Hepatocyte (in vitro differentiated cells): ENCODE measurements around the gene PDE4D. TPM values are rescaled to one million over a fixed set of nuclear protein-coding genes. Genes with fewer than 3 reads are reported as not detected.

Experiments used
- DNase-seq: peaks from one replicate; pipeline ENCODE4 v3.0.0-alpha.2; 2016; ENCODE audit warnings: low spot score
- H2AFZ ChIP-seq: fragments of 200-600 bp; sonication (generic); 2 replicates; pipeline ENCODE4 v1.6.0; 2016; ENCODE audit warnings: antibody characterized with exemption, mild to moderate bottlenecking
- H3K27ac ChIP-seq: fragments of 200-600 bp; sonication (generic); 2 replicates; pipeline ENCODE4 v1.5.1; 2016; ENCODE audit warnings: mild to moderate bottlenecking
- H3K27me3 ChIP-seq: fragments of 200-600 bp; sonication (generic); 2 replicates; pipeline ENCODE4 v1.6.1; 2016
- H3K36me3 ChIP-seq: fragments of 200-600 bp; sonication (generic); replicated peaks from 2 replicates; pipeline ENCODE4 v1.5.1; 2016; ENCODE audit warnings: low read depth; ENCODE audit not compliant: insufficient read depth
- H3K4me1 ChIP-seq: fragments of 200-600 bp; sonication (generic); 2 replicates; pipeline ENCODE4 v1.5.1; 2016; ENCODE audit warnings: mild to moderate bottlenecking, moderate library complexity; ENCODE audit not compliant: insufficient read depth
- H3K4me2 ChIP-seq: fragments of 200-600 bp; sonication (generic); 2 replicates; pipeline ENCODE4 v1.6.0; 2016
- H3K4me3 ChIP-seq: fragments of 200-600 bp; sonication (generic); 2 replicates; pipeline ENCODE4 v1.5.1; 2016; ENCODE audit warnings: mild to moderate bottlenecking
- H3K79me2 ChIP-seq: fragments of 200-600 bp; sonication (generic); 2 replicates; pipeline ENCODE4 v1.6.0; 2017; ENCODE audit warnings: mild to moderate bottlenecking
- H3K9me2 ChIP-seq: fragments of 200-600 bp; sonication (generic); replicated peaks from 2 replicates; pipeline ENCODE4 v1.6.0; 2017; ENCODE audit warnings: mild to moderate bottlenecking; ENCODE audit not compliant: insufficient read depth
- H3K9me3 ChIP-seq: fragments of 200-600 bp; sonication (generic); 2 replicates; pipeline ENCODE4 v1.5.1; 2016; ENCODE audit warnings: low read depth, mild to moderate bottlenecking
- H4K20me1 ChIP-seq: fragments of 200-600 bp; sonication (generic); 2 replicates; pipeline ENCODE4 v1.6.0; 2016; ENCODE audit warnings: mild to moderate bottlenecking; ENCODE audit not compliant: insufficient read depth, poor library complexity, severe bottlenecking
- CTCF ChIP-seq: fragments of 200-600 bp; sonication (generic); IDR thresholded peaks from 2 replicates; pipeline ENCODE4 v1.5.1; 2016; ENCODE audit warnings: antibody characterized with exemption, mild to moderate bottlenecking; ENCODE audit not compliant: poor library complexity
- EZH2 ChIP-seq: fragments of 200-600 bp; sonication (generic); IDR thresholded peaks from 2 replicates; pipeline ENCODE4 v1.6.1; 2016; ENCODE audit warnings: antibody characterized with exemption, mild to moderate bottlenecking, borderline replicate concordance
- EZH2phosphoT487 ChIP-seq: fragments of 200-600 bp; sonication (generic); IDR thresholded peaks from one replicate; pipeline ENCODE4 v1.6.1; 2018; ENCODE audit warnings: antibody characterized with exemption, mild to moderate bottlenecking, low read depth, moderate library complexity; ENCODE audit not compliant: unreplicated experiment, severe bottlenecking
- WGBS: methylation state at CpG from one replicate; pipeline ENCODE4 v1.1.6; 2016; ENCODE audit warnings: low lambda C conversion rate; ENCODE audit errors: missing lambda C conversion rate; 5-methylcytosine and 5-hydroxymethylcytosine counted together
- polyA plus RNA-seq: library from polyadenylated mRNA; unstranded; fragments of >200 nt; fragmentation: Nextera tagmentation; extraction: Ambion mirVana; gene quantifications from 2 replicates; pipeline ENCODE4 v1.2.1, GENCODE V29; 2016
- total RNA-seq: library from RNA; depleted of rRNA; stranded (reverse); fragments of >200 nt; gene quantifications from 2 replicates; pipeline ENCODE4 v1.2.3, GENCODE V29; 2014

PDE4D gene
- total and polyA plus RNA-seq, 2 experiments from 2014 or later = 14.5 to 45.2 TPM

GRCh38 chr5:59042201-59043055, 851.1 kb downstream of the PDE4D start:
- H3K9me2 ChIP-seq = no peaks in the 10 kb centered on the region
- H3K4me1 ChIP-seq = peaks cover 14% of the 10 kb centered on the region
- no peak overlapping the region for H3K4me2 ChIP-seq
- TF ChIP-seq EZH2 = no peak
- TF ChIP-seq EZH2phosphoT487 = no peak
- TF ChIP-seq CTCF = no peak
- no peak overlapping the region for H3K4me3 ChIP-seq
- H3K27ac ChIP-seq = peak overlapping the region; percentile 7
- H3K9me3 ChIP-seq = no peaks in the 10 kb centered on the region
- no peaks in the 10 kb centered on the region for H4K20me1 ChIP-seq
- peaks cover 12% of the 10 kb centered on the region for H3K79me2 ChIP-seq
- no peak overlapping the region for H2AFZ ChIP-seq
- no peak for DNase-seq
- H3K27me3 ChIP-seq = no peaks in the 10 kb centered on the region
- no peaks in the 10 kb centered on the region for H3K36me3 ChIP-seq
- 63% methylated on average over 7 of the region's 7 CpGs for WGBS

- Histone ChIP-seq H3K4me2 (peak overlapping the region; percentile 88), H3K36me3 (no peaks in the 10 kb centered on the region), H3K4me3 (no peak overlapping the region), H3K9me3 (no peaks in the 10 kb centered on the region), H4K20me1 (no peaks in the 10 kb centered on the region), H3K9me2 (no peaks in the 10 kb centered on the region), H3K4me1 (peaks cover 14% of the 10 kb centered on the region), H3K79me2 (peaks cover 19% of the 10 kb centered on the region), H3K27ac (no peak overlapping the region), H2AFZ (no peak overlapping the region), H3K27me3 (no peaks in the 10 kb centered on the region)
- WGBS = 78% methylated on average over 1 of the region's 1 CpG
- no peak for TF ChIP-seq EZH2
- DNase-seq = no peak
These were observed 852.2 kb downstream of the PDE4D start for GRCh38 chr5:59041355-59041754.

GRCh38 chr5:59040804-59041201, 852.7 kb downstream of the PDE4D start:
- Histone ChIP-seq H3K27me3 (no peaks in the 10 kb centered on the region), H3K9me3 (no peaks in the 10 kb centered on the region), H4K20me1 (no peaks in the 10 kb centered on the region), H3K36me3 (no peaks in the 10 kb centered on the region), H3K4me2 (peak overlapping the region; percentile 88), H3K4me1 (peaks cover 14% of the 10 kb centered on the region), H3K79me2 (peaks cover 21% of the 10 kb centered on the region), H2AFZ (no peak overlapping the region), H3K9me2 (no peaks in the 10 kb centered on the region), H3K27ac (peak overlapping the region; percentile 77), H3K4me3 (no peak overlapping the region)
- WGBS = 37% methylated on average over 2 of the region's 2 CpGs
- no peak for TF ChIP-seq EZH2
- no peak for TF ChIP-seq CTCF
- TF ChIP-seq EZH2phosphoT487 = no peak
- DNase-seq = no peak

- Histone ChIP-seq H3K4me2 (peak overlapping the region; percentile 88), H3K79me2 (peaks cover 27% of the 10 kb centered on the region), H3K27ac (peak overlapping the region; percentile 77), H4K20me1 (no peaks in the 10 kb centered on the region), H3K9me2 (no peaks in the 10 kb centered on the region), H2AFZ (peak overlapping the region; percentile 63), H3K4me3 (peak overlapping the region; percentile 57), H3K36me3 (no peaks in the 10 kb centered on the region), H3K4me1 (peaks cover 14% of the 10 kb centered on the region), H3K27me3 (no peaks in the 10 kb centered on the region), H3K9me3 (no peaks in the 10 kb centered on the region)
- 30% methylated on average over 13 of the region's 13 CpGs for WGBS
- no peak for DNase-seq
- no peak for TF ChIP-seq EZH2phosphoT487
- TF ChIP-seq CTCF = no peak
- peak; percentile 41 for TF ChIP-seq EZH2
These were observed 853.3 kb downstream of the PDE4D start for GRCh38 chr5:59040024-59040803.
